Activated CD4-positive, alpha-beta T cell treated with anti-CD3 and anti-CD28 coated beads, Interleukin-2, amount 10 ng/mL, durations not matched to agents 7 days and 5 days (primary cell): ENCODE measurements around the gene CACNG5. TPM values are rescaled to one million over a fixed set of nuclear protein-coding genes. Genes with fewer than 3 reads are reported as not detected.

ENCODE experiments used
- CTCF ChIA-PET: fragments of 350-600 bp; sonication (Branson Sonifier 250); formaldehyde crosslinking; loops from one replicate; lab custom pipeline; 2021; ENCODE audit warnings: antibody characterized with exemption; lab: Charles Lee
- POLR2A ChIA-PET: fragments of 350-600 bp; sonication (Branson Sonifier 250); formaldehyde crosslinking; loops from one replicate; lab custom pipeline; 2021; ENCODE audit warnings: antibody characterized with exemption; lab: Charles Lee
- DNase-seq: peaks from one replicate; pipeline ENCODE4 v3.0.0-alpha.2; 2020
- H3K27ac Mint-ChIP-seq: one replicate; pipeline ENCODE4 v1.8.0; 2021; ENCODE audit warnings: mild to moderate bottlenecking, moderate library complexity, mixed read lengths
- H3K27me3 Mint-ChIP-seq: one replicate; pipeline ENCODE4 v1.8.0; 2021; ENCODE audit warnings: mixed read lengths
- H3K36me3 Mint-ChIP-seq: one replicate; pipeline ENCODE4 v1.8.0; 2021; ENCODE audit warnings: low read depth, mixed read lengths
- H3K4me1 Mint-ChIP-seq: one replicate; pipeline ENCODE4 v1.8.0; 2021; ENCODE audit warnings: mixed read lengths
- H3K4me3 Mint-ChIP-seq: one replicate; pipeline ENCODE4 v1.8.0; 2021; ENCODE audit warnings: mild to moderate bottlenecking, moderate library complexity, mixed read lengths
- H3K9me3 Mint-ChIP-seq: one replicate; pipeline ENCODE4 v1.8.0; 2021; ENCODE audit warnings: mixed read lengths
- microRNA-seq: library from miRNA; unstranded; fragments of <30 nt; microRNA quantifications from one replicate; pipeline ENCODE4 v1.2.0, GENCODE V29; 2021; ENCODE audit warnings: borderline microRNAs expressed, borderline replicate concordance
- total RNA-seq, 2 experiments: library from RNA; stranded (reverse); gene quantifications; one replicate each; pipeline ENCODE4 v1.2.3, GENCODE V29; 2021

CACNG5 gene
- total RNA-seq, 2 experiments from 2014 or later: not detected

- Mint-ChIP-seq H3K4me3 (no peak overlapping the region), H3K27me3 (peaks cover 28% of the 10 kb centered on the region), H3K9me3 (no peaks in the 10 kb centered on the region), H3K4me1 (no peaks in the 10 kb centered on the region), H3K27ac (no peak overlapping the region), H3K36me3 (no peaks in the 10 kb centered on the region)
- ChIA-PET POLR2A (no interaction called here), CTCF (no interaction called here)
- DNase-seq: no peak
These were observed 94.0 kb downstream of the CACNG5 start for GRCh38 chr17:66928949-66929348.

GRCh38 chr17:66929591-66929990 is 94.7 kb downstream of the CACNG5 start:
- POLR2A ChIA-PET: no interaction called here
- Mint-ChIP-seq H3K4me3 (no peak overlapping the region), H3K27me3 (peaks cover 23% of the 10 kb centered on the region), H3K9me3 (no peaks in the 10 kb centered on the region), H3K27ac (no peak overlapping the region), H3K4me1 (no peaks in the 10 kb centered on the region), H3K36me3 (no peaks in the 10 kb centered on the region)
- CTCF ChIA-PET: no interaction called here
- no peak for DNase-seq

GRCh38 chr17:66930933-66931332 is 96.0 kb downstream of the CACNG5 start:
- Mint-ChIP-seq H3K27ac (no peak overlapping the region), H3K4me1 (no peaks in the 10 kb centered on the region), H3K9me3 (peaks cover 3% of the 10 kb centered on the region), H3K36me3 (no peaks in the 10 kb centered on the region), H3K4me3 (no peak overlapping the region), H3K27me3 (peaks cover 20% of the 10 kb centered on the region)
- ChIA-PET POLR2A (no interaction called here), CTCF (interaction anchor here (0.8 kb wide), 1 partner anchor 9 kb away, joined by 3 read pairs; no protein-coding TSS in a partner anchor)
- DNase-seq: no peak

GRCh38 chr17:66932311-66932710 is 97.4 kb downstream of the CACNG5 start:
- Mint-ChIP-seq H3K27me3 (peaks cover 11% of the 10 kb centered on the region), H3K4me1 (no peaks in the 10 kb centered on the region), H3K36me3 (no peaks in the 10 kb centered on the region), H3K27ac (no peak overlapping the region), H3K9me3 (peaks cover 6% of the 10 kb centered on the region), H3K4me3 (no peak overlapping the region)
- ChIA-PET CTCF (no interaction called here), POLR2A (no interaction called here)
- no peak for DNase-seq

- no peak for DNase-seq
- Mint-ChIP-seq H3K36me3 (no peaks in the 10 kb centered on the region), H3K9me3 (peaks cover 9% of the 10 kb centered on the region), H3K27ac (no peak overlapping the region), H3K27me3 (peaks cover 6% of the 10 kb centered on the region), H3K4me1 (no peaks in the 10 kb centered on the region), H3K4me3 (no peak overlapping the region)
- ChIA-PET CTCF (no interaction called here), POLR2A (no interaction called here)
These were observed 99.1 kb downstream of the CACNG5 start for GRCh38 chr17:66934040-66934439.

Small RNA genes lying within 50 kb of the gene (microRNA-seq; reads per million reads assigned to microRNA genes)
- gene MIR634: not detected

Other genes starting within 250 kb of the CACNG5 start
- not detected for gene CACNG4, start 129.6 kb downstream of the CACNG5 start, total RNA-seq
- not detected for gene CACNG1, start 209.4 kb downstream of the CACNG5 start, total RNA-seq